ENCODE measurements around the gene PIK3C3.

- no peak for TF ChIP-seq FOXA1 (IDR thresholded peaks at IDR 0.05)
- TF ChIP-seq CTCF (IDR thresholded peaks at IDR 0.05; ENCODE audit: low read depth, low read length, missing input control): peak; percentile 53
Measured at GRCh38 chr18:41906528-41907146, 48.4 kb upstream of the PIK3C3 start.
